Fibroblast of lung (primary cell): ENCODE data around the gene MYOCD. TPM values are rescaled to one million over a fixed set of nuclear protein-coding genes. Genes with fewer than 3 reads are reported as not detected.

Experiments used
- DNase-seq, 2 donors: peaks; one replicate each; pipeline versions ENCODE4 v3.0.0 to v3.0.0-alpha.2; 2010; ENCODE audit warnings: low read depth in 2 of 2
- H2AFZ ChIP-seq: 2 replicates; pipeline ENCODE4 v1.5.1; 2012; ENCODE audit warnings: low read length, control low read depth, inconsistent platforms
- H3K27ac ChIP-seq: 2 replicates; pipeline ENCODE4 v1.5.1; 2011; ENCODE audit warnings: low read length, control low read depth; ENCODE audit not compliant: insufficient read depth
- H3K27me3 ChIP-seq: 2 replicates; pipeline ENCODE4 v1.5.1; 2011; ENCODE audit warnings: mild to moderate bottlenecking, low read length; ENCODE audit not compliant: control insufficient read depth, insufficient read depth
- H3K36me3 ChIP-seq: 2 replicates; pipeline ENCODE4 v1.5.1; 2011; ENCODE audit warnings: low read length; ENCODE audit not compliant: control insufficient read depth, insufficient read depth
- H3K4me1 ChIP-seq: 2 replicates; pipeline ENCODE4 v1.5.1; 2011; ENCODE audit warnings: low read length; ENCODE audit not compliant: control insufficient read depth, insufficient read depth; ENCODE audit errors: extremely low read depth
- H3K4me2 ChIP-seq: 2 replicates; pipeline ENCODE4 v1.5.1; 2011; ENCODE audit warnings: low read length, control low read depth; ENCODE audit not compliant: insufficient read depth; ENCODE audit errors: extremely low read depth
- H3K4me3 ChIP-seq, 4 experiments: fragments of 200-600 bp in 1 of 4; sonication (generic) in 1 of 4; replicated peaks in 1 of 4; 2 replicates each; pipeline ENCODE4 v1.5.1; 2011 to 2016; ENCODE audit warnings: low read length in 4 of 4, low read depth in 3 of 4, mild to moderate bottlenecking in 3 of 4, control low read depth in 2 of 4, inconsistent platforms in 1 of 4, mixed read lengths in 1 of 4; ENCODE audit not compliant: insufficient read depth in 1 of 4; ENCODE audit errors: control extremely low read depth in 1 of 4
- H3K79me2 ChIP-seq: 2 replicates; pipeline ENCODE4 v1.5.1; 2012; ENCODE audit warnings: mild to moderate bottlenecking, low read length, inconsistent platforms; ENCODE audit not compliant: control insufficient read depth, insufficient read depth
- H3K9ac ChIP-seq: 2 replicates; pipeline ENCODE4 v1.5.1; 2011; ENCODE audit warnings: mild to moderate bottlenecking, low read length, control low read depth; ENCODE audit not compliant: insufficient read depth
- H3K9me3 ChIP-seq: 2 replicates; pipeline ENCODE4 v1.5.1; 2012; ENCODE audit warnings: low read depth, low read length; ENCODE audit not compliant: control insufficient read depth, insufficient read depth
- H4K20me1 ChIP-seq: 2 replicates; pipeline ENCODE4 v1.5.1; 2011; ENCODE audit warnings: low read length; ENCODE audit not compliant: control insufficient read depth, insufficient read depth; ENCODE audit errors: extremely low read depth
- EZH2 ChIP-seq: IDR thresholded peaks from 2 replicates; pipeline ENCODE4 v1.5.1; 2012; ENCODE audit warnings: low read length, control low read depth, mild to moderate bottlenecking; ENCODE audit errors: missing control alignments
- polyA plus RNA-seq, 2 donors: library from polyadenylated mRNA; depleted of rRNA in 1 of 2; stranded (reverse) in 1 of 2; unstranded in 1 of 2; fragments of >200 nt; gene quantifications; 2 replicates each; pipeline ENCODE4 v1.2.1, GENCODE V29; 2011 to 2012; ENCODE audit warnings: missing spikeins in 1 of 2
- total RNA-seq: library from RNA; depleted of rRNA; stranded (reverse); fragments of >200 nt; gene quantifications from 2 replicates; pipeline ENCODE4 v1.2.1, GENCODE V29; 2014
- TF ChIP-seq, protein P1 (sequence below), 2 donors: IDR thresholded peaks in 1 of 2; conservative IDR thresholded peaks in 1 of 2; 1 replicate in 1 of 2; 2 replicates in 1 of 2; pipeline ENCODE4 v1.5.1; 2011 to 2012; ENCODE audit warnings: low read length in 2 of 2, control low read depth in 1 of 2, inconsistent platforms in 1 of 2, low read depth in 1 of 2, mild to moderate bottlenecking in 1 of 2

MYOCD gene
- total and polyA plus RNA-seq, 2 donors (not counting 1 experiment from before 2014, with no cell fraction given): 0.17 to 0.99 TPM

DNA sequence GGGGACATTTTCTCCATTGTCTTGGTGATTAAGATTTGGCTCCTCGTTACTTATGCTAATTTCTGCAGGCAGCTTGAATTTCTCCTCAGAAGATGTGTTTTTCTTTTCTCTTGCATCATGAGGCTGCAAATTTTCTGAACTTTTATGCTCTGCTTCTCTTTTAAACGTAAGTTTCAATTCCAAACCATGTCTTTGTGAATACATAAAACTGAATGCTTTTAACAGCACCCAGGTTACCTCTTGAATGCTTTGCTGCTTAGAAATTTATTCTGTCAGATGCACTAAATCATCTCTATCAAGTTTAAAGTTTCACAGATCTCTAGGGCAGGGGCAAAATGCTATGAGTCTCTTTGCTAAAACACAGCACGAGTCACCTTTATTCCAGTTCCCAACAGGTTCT is 143.0 kb downstream of the MYOCD start:
- no peaks in the 10 kb centered on the region for H3K9me3 ChIP-seq
- H3K27ac ChIP-seq: no peak overlapping the region
- no peak for DNase-seq
- H2AFZ ChIP-seq: no peak overlapping the region
- H3K4me2 ChIP-seq: no peak overlapping the region
- H4K20me1 ChIP-seq: no peaks in the 10 kb centered on the region
- H3K9ac ChIP-seq: no peak overlapping the region
- no peaks in the 10 kb centered on the region for H3K27me3 ChIP-seq
- TF ChIP-seq EZH2: no peak
- TF ChIP-seq, protein P1, sequence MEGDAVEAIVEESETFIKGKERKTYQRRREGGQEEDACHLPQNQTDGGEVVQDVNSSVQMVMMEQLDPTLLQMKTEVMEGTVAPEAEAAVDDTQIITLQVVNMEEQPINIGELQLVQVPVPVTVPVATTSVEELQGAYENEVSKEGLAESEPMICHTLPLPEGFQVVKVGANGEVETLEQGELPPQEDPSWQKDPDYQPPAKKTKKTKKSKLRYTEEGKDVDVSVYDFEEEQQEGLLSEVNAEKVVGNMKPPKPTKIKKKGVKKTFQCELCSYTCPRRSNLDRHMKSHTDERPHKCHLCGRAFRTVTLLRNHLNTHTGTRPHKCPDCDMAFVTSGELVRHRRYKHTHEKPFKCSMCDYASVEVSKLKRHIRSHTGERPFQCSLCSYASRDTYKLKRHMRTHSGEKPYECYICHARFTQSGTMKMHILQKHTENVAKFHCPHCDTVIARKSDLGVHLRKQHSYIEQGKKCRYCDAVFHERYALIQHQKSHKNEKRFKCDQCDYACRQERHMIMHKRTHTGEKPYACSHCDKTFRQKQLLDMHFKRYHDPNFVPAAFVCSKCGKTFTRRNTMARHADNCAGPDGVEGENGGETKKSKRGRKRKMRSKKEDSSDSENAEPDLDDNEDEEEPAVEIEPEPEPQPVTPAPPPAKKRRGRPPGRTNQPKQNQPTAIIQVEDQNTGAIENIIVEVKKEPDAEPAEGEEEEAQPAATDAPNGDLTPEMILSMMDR (conservative IDR thresholded peaks at IDR 0.05 in 1 of 2, IDR thresholded peaks at IDR 0.05 in 1 of 2; ENCODE audit: low read depth in 1 of 2, low read length in 2 of 2): no peak
- H3K4me3 ChIP-seq: no peak overlapping the region
- no peaks in the 10 kb centered on the region for H3K79me2 ChIP-seq
- H3K4me1 ChIP-seq: no peaks in the 10 kb centered on the region
- H3K36me3 ChIP-seq: no peaks in the 10 kb centered on the region

DNA sequence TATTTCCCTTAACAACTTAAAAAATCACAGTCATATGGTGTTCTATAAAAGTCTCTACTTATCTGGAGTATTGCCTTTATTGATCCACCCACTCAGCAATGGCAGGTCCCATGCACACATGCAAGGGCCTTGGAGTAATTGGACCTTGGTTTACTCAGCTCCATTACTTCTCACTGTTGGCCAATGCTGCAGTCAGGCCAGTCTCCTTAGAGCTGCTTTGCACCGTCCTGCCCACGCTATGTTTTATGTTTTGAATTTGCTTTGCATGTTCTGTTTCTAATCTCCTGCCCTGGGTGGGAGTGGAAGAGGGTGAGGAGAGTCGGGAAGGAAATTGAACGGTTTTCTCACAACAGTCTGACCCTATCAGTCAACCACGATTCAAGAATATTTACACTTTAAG is 147.2 kb downstream of the MYOCD start:
- no peak for TF ChIP-seq EZH2
- TF ChIP-seq, protein P1 (conservative IDR thresholded peaks at IDR 0.05 in 1 of 2, IDR thresholded peaks at IDR 0.05 in 1 of 2; ENCODE audit: low read depth in 1 of 2, low read length in 2 of 2): no peak
- Histone ChIP-seq H3K79me2 (no peaks in the 10 kb centered on the region), H3K27me3 (no peaks in the 10 kb centered on the region), H3K36me3 (no peaks in the 10 kb centered on the region), H4K20me1 (no peaks in the 10 kb centered on the region), H3K27ac (no peak overlapping the region), H3K4me1 (no peaks in the 10 kb centered on the region), H3K9ac (no peak overlapping the region), H3K4me2 (no peak overlapping the region), H2AFZ (no peak overlapping the region), H3K9me3 (no peaks in the 10 kb centered on the region), H3K4me3 (no peak overlapping the region)
- DNase-seq: no peak

DNA sequence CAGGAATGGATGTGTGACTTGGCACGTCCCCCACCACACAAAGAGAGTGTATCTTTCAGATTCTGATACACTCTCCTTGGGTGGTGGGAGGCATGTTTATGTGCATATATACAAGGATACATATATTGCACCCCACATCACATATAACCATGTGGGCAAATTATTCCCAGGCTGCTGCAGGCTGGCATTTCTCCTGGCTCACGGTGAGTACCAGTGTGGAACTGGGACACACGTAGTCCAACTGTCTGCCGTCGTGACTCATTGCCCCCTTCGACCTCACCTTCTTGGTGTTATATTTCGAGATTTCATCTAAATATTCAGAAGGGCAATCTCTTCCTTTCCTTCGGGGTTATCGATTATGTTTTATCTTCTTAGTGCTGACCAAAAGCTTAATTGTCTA is 148.0 kb downstream of the MYOCD start:
- H3K4me2 ChIP-seq: no peak overlapping the region
- no peaks in the 10 kb centered on the region for H4K20me1 ChIP-seq
- H3K4me1 ChIP-seq: no peaks in the 10 kb centered on the region
- no peak overlapping the region for H3K27ac ChIP-seq
- H3K9me3 ChIP-seq: no peaks in the 10 kb centered on the region
- H3K9ac ChIP-seq: no peak overlapping the region
- no peak overlapping the region for H3K4me3 ChIP-seq
- DNase-seq: no peak
- no peaks in the 10 kb centered on the region for H3K27me3 ChIP-seq
- no peak for TF ChIP-seq EZH2
- TF ChIP-seq, protein P1 (conservative IDR thresholded peaks at IDR 0.05 in 1 of 2, IDR thresholded peaks at IDR 0.05 in 1 of 2; ENCODE audit: low read depth in 1 of 2, low read length in 2 of 2): no peak
- no peaks in the 10 kb centered on the region for H3K79me2 ChIP-seq
- no peak overlapping the region for H2AFZ ChIP-seq
- no peaks in the 10 kb centered on the region for H3K36me3 ChIP-seq
